ENCODE results near the gene CAPN11.
"Not testable (repeated sequence)": the region's sequence is repeated elsewhere in the genome, so short reads cannot be mapped to it uniquely, and the experiment has no call there.

The CAPN11 gene

DNA sequence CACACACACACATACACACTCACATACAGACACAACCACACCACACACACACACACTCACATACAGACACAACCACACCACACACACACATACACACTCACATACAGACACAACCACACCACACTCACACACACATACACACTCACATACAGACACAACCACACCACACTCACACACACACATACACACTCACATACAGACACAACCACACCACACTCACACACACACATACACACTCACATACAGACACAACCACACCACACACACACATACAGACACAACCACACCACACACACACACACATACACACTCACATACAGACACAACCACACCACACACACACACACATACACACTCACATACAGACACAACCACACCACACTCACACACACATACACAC is 23.2 kb downstream of the CAPN11 start:
- not testable (repeated sequence) for DNase-seq (ENCODE audit: low spot score)

DNA sequence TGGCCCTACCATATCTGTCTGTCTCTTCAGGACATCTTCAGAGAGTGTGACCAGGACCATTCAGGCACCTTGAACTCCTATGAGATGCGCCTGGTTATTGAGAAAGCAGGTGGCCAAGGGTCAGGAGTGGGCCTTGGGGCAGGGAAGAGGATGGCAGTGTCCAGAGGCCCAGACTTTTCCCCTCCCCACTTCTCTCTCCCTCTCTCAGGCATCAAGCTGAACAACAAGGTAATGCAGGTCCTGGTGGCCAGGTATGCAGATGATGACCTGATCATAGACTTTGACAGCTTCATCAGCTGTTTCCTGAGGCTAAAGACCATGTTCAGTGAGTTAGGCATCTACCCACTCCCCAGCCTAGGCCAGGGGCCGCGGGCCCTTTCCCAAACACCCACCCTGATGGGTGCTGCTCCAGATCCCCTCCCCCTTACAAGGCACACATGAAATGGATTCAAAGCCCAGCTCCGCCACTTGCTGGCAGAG is 24.3 kb downstream of the CAPN11 start:
- no peak for DNase-seq (ENCODE audit: low spot score)

DNA sequence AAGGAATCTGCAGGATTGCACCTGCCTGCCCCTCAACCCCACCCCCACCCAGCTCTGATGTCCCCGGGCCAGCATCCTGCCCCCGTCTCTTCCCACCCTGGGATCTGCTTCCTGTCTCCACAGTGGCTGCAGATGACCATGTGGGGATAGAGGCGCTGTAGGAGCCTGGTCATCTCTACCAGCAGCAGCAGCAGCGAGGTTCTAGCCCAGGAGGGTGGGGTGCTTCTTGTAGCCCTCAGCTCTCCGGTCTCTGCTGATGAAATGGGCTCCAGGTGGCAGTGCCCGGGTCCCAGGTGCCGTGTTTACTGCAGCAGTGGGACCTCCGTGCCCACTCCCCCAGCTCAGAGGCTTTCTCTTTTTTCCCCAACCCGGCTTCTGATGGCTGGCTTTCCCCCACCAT is 25.2 kb downstream of the CAPN11 start:
- no peak for DNase-seq (ENCODE audit: low spot score)

DNA sequence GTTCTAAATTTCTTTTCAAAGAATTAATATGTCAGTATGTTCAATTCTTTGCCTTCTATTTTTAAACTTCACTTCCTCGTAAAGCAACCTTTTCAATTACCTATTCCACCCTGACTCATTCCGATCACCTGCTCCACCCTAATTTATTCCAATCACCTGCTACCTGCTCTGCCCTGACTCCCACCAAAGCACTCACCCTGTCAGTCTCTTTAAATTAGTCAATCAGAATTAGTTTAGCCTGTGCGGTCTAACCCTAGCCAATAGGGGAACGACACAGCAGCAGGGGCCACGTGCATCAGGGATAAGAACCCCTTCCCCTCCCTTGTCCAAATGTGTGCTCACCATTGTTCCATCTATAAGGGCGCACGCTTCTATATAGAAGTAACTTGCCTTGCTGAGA is 26.7 kb downstream of the CAPN11 start:
- not testable (repeated sequence) for DNase-seq (ENCODE audit: low spot score)

DNA sequence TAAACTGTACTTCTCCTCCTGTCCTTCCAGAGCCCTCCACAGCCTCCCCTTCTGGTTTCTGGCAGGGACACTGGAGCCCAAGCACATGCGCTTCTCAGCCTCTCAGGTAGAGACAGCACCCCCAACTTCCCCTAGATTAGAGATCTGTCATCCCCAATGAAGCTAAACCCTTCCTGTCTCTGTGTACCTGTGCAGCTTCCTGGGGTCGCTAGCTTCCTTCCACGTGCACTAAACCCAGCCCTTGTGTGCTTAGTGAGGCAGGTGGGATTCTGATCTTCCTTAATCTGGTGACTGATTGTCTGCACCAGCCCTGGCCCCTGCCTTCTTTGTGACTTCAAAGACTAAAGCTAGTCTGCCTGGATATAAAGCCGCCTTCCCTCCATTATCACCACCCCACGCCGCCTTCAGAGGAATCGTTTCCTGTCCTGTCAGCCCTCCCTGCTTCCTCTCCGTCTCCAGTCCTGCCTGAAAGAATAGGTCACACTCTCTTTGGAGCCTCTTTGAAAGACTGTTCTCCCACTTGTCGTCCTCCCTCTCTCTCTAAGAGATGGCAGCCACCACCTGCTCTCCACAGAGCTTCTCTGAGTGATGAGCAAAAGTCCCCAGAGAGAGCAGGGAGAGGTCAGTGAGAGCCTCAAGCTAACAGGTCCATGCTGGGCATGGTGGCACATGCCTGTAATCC is 27.5 kb downstream of the CAPN11 start:
- DNase-seq (ENCODE audit: low spot score), result no peak

DNA sequence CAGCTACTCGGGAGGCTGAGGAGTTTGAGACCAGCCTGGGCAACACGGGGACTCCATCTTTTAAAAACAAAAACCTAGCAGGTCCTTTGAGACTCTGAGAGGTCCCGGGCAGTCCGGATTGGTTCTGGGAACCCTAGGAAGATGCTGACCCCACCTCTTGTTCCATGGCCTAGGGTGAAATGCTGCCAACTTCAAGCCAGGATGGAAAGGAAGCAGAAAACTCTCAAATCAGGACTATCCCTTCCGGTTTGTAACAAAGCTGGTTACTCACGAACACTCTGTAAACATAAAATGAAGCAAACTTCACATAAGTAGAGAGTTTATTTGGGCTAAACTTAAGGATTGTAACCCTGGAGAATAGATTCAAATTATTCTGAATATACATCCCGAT is 28.0 kb downstream of the CAPN11 start:
- DNase-seq (ENCODE audit: low spot score), result no peak

DNA sequence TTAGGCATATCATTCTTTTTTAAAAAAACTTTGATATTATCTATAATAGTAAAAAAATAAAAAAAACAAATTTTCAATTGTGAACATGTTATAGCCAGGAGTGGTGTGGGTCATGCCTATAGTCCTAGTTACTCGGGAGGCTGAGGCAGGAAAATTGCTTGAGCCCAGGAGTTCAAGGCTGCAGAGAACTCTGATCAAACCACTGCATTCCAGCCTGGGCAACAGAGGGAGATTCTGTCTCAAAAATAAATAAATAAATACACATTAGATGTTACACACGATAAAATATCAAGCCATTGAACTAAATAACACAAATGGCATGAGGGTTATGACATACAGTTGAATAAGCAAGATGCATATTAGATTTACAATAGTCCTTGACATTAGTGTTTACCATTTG is 30.2 kb downstream of the CAPN11 start:
- DNase-seq (ENCODE audit: low spot score), result no peak

DNA sequence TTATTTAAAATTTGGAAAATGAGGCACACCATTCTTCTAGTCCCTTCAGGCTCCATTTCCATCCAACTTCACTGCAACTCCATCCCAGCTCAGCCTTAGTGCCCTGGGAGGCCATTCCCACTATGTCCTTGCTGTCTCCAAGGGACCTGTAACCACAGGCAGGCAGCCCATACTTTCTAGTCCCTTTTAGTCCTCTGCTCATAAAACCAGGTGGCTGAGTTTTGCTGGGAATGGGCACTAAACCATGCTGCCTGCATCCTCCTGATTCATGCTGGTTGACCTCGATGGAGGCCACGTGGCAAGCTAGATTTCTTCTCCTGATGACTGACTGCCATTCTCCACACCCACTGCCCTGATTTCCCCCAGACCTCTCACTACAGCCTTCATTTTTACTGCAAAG is 30.6 kb downstream of the CAPN11 start:
- DNase-seq (ENCODE audit: low spot score), result no peak

DNA sequence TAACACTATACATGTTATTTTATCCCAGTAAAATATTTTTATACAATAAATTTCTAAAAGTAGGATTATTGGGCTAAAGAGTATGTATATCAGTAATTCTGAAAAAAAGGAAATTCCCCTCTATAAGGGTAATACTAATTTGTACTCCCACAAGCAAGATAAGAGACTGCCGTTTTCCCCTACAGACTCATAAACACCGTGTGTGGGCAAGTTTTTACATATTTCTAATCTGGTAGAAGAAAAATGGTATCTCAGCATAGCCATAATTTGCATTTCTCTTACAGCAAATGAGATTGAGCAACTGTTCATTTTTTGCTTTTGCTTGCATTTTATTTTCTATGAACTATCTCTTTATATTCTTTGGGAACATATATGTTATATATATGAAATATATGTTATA is 32.1 kb downstream of the CAPN11 start:
- no peak for DNase-seq (ENCODE audit: low spot score)

DNA sequence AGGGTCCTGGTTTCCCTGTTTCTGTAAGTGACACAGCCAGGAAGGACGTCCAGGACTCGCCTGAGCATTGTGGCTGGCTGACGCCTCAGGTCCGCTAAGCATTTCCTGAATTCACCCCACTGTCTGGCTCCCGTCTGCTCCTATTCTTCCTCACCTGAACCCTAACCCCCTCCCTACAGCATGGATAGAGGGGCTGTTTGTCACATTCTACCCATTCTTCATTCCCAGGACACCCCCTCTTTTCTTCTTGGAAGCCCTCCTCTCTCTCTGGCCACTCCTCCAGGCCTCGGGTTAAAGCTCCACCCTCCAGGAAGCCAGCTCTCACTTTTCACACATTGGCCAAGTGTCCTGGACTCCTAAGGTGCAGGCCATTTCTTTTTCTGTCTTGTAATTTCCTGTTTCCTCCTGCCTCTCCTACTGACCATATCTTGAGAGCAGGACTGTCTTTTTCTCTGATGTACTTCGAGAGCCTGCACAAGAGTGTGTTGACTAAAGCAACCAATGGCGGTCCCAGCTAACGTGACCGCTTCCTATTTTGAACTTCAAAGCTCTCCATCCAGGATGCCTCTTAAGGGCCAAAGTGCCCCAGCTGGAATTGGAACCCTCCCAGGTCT is 33.9 kb downstream of the CAPN11 start:
- DNase-seq (ENCODE audit: low spot score), result no peak

DNA sequence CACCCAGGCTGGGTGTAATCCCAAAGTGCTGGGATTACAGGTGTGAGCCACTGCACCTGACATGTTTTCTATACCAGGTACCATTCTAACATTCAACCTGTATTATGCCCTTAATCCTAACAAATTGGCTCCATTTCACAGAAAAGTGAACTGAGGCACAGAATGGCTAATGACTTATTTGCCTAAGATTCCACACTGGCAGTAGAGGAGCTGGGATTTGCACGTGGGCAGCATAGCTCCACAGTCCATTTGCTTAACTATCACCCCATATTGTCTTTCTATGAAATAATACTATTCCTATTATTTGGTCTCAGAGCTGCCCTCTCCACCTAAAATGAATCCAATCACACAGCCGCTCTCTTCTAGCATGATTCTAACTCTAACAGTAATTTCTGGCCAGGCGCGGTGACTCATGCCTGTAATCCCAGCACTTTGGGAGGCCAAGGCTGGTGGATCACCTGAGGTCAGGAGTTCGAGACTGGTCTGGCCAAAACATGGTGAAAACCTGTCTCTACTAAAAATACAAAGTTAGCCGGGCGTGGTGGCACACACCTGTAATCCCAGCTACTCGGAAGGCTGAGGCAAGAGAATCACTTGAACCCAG is 34.8 kb downstream of the CAPN11 start:
- DNase-seq (ENCODE audit: low spot score), result no peak

DNA sequence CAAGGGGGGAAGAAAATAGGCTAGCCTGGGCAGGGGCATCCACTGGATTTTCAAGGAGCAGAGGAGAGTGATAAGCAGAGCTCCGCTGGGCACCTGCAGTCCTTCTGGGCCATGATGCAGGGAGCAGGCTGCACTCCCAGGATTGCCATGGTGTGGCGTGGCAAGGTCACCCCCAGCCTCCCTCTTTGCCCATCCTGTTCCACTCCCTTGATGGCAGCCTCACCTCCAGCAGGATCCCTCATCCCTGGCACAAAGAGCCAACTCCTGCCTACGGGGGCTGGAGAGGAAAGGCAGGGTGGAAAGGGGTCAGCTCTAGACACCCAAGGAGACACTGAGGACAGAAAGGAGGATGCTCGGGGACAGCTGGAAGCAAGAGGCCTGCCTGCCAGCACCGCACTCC is 35.7 kb downstream of the CAPN11 start:
- DNase-seq (ENCODE audit: low spot score), result no peak

DNA sequence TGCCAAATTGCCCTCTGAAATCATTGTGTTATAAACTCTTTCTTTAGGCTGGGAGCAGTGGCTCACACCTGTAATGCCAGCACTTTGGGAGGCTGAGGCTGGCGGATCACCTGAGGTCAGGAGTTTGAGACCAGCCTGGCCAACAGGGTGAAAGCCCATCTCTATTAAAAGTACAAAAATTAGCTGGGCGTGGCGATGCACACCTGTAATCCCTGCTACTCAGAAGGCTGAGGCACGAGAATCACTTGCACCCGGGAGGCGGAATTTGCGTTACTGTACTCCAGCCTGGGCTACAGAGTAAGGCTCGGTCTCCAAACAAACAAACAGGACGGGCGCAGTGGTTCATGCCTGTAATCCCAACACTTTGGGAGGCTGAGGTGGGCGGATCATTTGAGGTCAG is 37.7 kb downstream of the CAPN11 start:
- not testable (repeated sequence) for DNase-seq (ENCODE audit: low spot score)

DNA sequence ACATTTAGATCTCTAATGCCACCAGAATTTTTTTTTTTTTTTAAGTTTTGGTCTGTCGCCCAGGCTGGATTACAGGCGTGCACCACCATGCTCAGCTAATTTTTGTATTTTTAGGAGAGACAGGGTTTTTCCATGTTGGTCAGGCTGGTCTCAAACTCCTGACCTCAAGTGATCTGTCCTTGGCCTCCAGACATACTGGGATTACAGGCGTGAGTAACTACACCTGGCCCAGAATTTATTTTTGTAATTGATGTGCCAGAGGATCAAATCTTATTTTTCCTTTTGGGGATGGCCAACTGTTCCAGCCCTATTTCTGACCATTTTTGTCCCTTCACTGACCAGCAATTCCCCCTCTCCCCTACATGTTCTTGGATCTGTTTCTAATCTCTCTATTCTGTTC is 40.1 kb downstream of the CAPN11 start:
- DNase-seq (ENCODE audit: low spot score), result no peak

DNA sequence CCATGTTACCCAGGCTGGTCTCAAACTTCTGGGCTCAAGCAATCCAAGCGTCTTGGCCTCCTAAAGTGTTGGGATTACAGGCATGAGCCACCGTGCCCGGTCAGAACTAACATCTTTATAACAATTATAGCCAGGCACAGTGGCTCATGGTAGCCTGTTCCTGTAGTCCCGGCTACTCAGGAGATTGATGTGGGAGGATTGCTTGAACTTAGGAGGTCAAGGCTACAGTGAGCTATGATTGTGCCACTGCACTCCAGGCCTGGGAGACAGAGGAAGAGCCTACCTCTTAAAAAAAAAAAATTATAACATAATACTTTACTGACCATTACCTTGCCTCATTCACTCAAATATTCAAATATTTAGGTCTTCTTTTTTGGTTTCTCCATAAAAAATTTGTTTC is 41.3 kb downstream of the CAPN11 start:
- no peak for DNase-seq (ENCODE audit: low spot score)

DNA sequence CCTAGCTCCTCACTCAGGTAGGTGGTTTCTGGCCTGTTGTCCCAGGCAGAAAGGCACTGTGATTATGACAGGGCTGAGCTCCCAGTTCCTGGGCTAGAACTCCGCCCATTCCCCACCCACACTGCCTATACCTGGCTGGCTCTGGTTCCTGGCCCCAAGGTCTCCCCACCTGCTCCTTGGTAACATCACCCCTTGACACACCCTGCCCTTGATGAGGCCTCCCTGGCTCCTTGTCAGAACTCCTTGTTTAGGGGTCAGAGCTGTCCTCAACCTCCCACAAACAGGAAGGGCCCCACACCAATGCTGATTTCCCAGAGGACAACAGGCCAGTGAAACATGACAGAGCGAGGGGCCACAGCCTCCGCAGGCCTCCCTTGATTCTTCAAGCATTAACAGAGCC is 42.6 kb downstream of the CAPN11 start:
- DNase-seq (ENCODE audit: low spot score), result no peak

DNA sequence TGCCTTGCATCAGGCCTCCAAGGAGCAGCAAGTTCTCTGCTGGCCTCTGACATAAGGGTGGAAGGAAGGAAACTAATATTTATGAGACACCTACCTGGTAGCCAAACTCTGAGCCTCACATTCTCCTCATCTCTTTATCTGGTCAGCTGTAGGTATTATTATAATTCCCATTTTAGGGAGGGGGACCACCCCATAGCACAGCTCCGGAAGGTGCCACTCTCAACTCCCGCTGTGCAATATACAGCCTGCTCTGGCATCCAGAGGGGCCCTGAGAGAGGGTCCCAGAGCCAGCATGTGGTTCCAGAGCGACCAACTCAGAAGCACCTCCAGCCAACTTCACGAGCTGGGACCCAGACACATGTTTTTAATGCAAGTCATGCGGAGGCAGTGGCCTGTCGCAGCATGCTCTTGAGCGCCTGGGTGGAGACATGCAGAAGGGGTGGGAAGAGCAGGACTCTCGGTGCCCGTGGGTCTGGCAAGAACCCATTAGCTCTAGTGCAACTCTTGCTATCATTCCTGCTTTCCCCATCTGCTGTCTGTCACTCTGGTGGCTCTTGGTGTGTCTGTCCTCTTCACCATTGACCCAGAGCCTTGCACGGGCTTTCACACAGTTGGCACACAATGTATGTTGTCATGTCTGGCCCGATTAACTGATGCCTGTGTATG is 43.2 kb downstream of the CAPN11 start:
- DNase-seq (ENCODE audit: low spot score), result no peak

DNA sequence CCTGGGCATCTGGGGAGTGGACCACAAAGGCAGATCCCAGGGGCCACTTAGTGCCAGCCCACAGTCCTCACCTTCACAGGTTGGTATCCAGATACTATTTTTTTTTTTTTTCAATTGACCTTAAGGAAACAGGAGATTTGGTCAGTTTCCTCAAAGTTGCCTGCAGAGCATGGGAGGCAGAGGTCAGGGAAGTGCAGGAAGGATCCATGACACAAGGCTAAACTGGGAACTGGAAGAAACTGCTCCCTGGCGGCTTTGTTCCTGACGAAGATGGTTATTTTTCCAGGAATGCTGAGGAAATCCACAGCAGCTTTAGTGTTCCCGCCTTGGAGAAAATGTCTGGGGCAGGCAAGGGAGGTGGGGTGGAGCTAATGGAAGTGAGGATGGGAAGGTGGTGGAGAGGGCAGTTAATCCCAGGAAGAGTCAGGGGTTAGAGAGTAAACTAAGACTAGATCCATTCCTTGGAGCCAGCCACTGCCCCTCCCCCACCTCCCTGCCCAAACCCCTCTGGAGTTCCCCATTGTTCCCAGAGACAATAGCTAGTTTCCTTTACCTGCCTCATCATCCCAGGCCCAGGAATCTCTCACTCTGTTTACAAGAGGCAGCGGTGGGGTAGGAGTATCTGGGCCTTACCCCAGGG is 43.8 kb downstream of the CAPN11 start:
- DNase-seq (ENCODE audit: low spot score), result no peak

DNA sequence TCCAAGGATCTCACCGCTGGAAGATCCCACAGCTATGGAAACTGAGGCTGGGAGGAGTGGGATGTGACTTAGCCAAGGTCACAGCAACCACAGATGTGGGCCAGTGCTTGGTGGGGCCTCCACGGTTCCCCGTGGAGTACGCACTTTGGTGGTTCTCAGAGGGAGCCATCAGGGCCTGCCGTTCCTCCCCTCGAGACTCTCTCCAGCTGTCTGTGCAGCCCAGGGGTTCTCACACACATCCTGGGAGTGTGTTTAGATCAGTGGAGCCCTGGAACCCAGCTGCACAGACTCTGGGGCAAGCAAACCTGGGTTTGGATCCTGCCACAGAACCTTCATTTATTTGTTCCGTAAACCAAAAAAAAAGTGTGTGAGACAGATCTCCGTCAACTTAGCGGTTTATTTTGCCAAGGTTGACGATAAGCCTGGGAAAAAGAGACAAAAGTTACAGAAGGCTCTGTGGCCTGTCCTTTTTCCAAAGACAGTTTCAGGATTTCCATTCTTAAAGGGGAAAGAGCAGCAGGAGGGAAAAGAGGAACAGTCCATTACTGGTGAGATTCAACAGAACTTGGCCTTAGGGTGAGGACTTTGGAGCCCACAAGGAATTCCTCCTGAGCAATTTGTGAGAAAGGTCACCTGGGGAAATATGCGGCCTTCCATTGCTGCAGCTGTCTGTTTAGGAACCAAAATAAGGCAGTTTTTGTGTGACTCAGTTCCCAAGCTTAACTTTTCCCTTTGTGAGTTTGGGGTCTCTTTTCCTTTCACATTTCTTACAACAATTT is 44.5 kb downstream of the CAPN11 start:
- no peak for DNase-seq (ENCODE audit: low spot score)

DNA sequence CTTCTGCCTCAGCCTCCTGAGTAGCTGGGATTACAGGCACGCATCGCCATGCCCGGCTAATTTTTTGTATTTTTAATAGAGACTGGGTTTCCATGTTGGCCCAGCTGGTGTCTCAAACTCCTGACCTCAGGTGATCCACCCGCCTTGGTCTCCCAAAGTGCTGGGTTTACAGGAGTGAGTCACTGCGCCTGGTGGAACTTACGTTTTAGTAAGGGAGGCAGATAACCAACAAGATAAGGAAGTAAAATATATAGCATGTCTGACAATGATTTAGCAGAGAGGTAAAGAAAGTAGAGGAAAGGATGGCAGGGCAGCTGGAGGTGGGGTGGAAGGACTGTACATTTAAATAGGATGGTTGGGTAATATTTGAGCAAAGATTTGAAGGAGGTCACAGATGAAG is 45.3 kb downstream of the CAPN11 start:
- DNase-seq (ENCODE audit: low spot score), result no peak

DNA sequence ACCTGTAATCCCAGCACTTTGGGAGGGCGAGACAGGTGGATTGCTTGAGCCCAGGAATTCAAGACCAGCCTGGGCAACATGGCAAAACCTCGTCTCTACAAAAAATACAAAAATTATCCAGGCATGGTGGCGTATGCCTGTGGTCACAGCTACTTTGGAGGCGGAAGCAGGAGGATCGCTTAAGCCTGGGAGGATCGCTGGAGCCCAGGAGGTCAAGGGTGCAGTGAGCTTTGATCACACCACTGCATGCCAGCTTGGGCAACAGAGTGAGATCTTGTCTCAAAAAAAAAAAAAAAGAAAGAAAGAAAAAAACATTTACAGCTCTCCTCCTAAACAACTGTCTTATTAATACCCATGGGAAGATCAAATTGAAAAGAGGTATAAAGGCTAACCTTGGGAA is 49.3 kb downstream of the CAPN11 start:
- no peak for DNase-seq (ENCODE audit: low spot score)

DNA sequence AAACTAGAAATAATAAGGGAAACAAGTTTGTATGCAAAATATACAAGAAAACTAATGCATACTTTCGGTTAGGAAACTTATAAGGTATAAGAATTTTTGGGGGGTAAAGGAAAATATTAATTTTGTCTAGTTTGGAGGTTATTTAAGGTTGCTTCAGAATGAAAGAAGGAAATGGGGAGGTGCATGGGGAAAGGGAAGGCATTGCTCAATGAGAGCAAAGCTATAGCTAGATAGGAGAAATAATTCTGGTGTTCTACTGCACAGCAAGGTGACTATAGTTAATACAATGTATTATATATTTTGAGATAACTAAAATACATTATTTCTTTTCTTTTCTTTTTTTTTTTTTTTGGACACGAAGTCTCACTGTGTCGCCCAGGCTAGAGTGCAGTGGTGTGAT is 52.7 kb downstream of the CAPN11 start:
- DNase-seq (ENCODE audit: low spot score), result no peak
